HG03196 (cell line): ENCODE measurements around the gene C1QL4.

Experiments used
- ATAC-seq: cut with Tn5 transposase; IDR thresholded peaks from one replicate; pipeline ENCODE4 v1.9.1; 2021; ENCODE audit not compliant: unreplicated experiment

Gene C1QL4

DNA sequence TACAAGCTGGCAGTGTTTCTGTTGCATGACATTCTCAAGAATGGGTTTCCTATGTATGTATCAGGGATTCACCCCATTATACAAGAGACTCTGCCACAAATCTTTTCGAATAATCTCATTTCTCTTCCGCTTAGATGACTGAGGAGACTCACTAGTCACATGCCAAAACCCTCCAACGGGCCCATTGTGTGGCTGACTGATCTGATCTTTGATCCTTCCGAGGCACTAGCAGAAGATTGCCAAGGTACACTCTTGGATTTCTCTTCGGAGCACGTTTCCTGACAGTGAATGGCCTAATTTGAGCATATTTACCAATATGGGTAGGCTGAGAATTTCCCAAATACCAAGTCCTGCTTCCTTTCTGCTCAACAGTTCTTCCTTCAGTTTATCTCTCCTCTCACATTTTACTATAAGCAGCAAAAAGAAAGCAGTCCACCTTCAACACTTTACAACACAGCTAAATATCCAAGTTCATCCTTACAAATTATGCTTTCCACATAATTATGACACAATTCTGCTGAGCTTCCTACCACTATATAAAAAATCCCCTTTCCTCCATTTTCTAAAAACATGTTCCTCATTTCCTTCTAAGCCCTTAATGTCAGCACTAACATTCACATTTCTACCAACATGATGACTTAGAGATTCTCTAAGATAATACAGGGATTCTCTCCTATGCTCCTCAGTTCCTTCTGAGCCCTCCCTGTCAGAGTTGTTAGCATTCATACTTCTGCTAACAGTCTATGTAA is 31.1 kb downstream of the C1QL4 start:
- ATAC-seq = no peak

DNA sequence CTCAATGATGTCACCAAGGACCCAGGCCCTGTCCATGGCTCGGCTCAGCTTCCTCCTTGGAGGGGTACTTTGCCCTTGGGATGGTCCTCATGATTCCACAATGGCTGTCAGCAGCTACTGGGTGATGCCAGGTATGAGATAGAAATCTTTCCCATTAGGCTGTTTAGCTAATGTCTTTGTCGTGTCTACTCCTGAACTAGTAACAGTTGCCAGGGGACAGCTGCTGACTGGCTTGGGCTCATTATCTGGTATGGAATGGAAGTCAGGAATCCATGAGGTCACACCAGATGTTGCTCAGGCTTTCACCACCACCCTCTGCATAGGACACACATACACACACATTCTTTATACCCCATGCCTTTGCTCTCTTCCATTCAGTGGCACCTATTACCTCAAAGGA is 32.8 kb downstream of the C1QL4 start:
- no peak for ATAC-seq

DNA sequence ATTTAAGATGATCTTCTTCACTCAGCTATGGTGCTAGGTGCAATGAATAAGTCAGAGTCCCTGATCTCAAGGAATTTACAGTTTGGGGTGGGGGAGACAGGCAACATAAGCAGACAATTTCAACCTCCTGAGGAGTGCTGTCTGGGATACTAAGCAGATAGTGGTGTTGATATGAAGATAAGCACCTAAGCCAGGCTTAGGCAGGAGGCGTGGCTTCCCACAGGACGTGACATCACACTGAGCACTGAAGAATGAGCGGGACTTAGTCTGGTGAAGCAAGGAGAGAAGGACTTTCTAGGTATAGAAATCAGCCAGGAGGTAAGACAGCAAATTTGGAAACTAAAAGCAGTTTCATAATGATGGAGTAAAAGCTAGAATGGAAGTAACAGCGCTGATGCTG is 35.2 kb downstream of the C1QL4 start:
- no peak for ATAC-seq

DNA sequence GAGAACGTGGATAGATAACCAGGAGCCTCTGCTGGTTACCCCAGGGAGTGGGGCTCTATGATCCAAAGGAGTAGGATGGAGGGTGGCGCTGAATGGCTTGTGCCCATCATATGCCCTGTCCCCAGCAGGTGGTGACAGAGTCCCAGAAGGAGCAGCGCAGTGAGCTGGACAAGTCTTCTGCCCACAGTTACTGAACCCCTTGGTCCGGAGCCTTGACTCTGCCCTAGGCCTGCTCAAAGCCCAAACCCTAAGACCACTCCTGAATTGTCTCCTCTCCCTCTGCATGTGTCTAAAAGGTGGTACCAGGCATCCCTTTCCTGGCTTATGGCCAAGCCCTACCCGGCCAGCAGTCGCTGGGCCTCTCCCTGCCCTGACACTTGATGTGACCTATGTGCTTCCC is 38.8 kb downstream of the C1QL4 start:
- ATAC-seq = no peak

DNA sequence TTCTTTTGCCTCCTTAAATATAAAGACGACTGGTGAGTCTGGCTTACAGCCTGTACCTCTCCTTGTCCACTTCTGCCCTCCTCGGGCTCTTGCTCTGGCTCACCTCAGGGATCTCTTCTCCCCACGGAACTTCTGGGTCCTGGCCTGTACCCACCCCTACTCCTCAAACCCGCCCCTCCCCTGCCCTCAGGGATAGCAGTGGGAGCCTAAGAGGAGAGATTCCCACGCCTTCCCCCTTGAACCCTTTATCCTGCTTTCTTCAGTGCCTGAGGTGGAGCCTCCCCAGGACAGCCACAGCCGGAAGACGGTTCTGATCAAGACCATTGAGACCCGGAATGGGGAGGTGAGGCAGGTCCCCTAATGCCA is 39.3 kb downstream of the C1QL4 start:
- no peak for ATAC-seq

DNA sequence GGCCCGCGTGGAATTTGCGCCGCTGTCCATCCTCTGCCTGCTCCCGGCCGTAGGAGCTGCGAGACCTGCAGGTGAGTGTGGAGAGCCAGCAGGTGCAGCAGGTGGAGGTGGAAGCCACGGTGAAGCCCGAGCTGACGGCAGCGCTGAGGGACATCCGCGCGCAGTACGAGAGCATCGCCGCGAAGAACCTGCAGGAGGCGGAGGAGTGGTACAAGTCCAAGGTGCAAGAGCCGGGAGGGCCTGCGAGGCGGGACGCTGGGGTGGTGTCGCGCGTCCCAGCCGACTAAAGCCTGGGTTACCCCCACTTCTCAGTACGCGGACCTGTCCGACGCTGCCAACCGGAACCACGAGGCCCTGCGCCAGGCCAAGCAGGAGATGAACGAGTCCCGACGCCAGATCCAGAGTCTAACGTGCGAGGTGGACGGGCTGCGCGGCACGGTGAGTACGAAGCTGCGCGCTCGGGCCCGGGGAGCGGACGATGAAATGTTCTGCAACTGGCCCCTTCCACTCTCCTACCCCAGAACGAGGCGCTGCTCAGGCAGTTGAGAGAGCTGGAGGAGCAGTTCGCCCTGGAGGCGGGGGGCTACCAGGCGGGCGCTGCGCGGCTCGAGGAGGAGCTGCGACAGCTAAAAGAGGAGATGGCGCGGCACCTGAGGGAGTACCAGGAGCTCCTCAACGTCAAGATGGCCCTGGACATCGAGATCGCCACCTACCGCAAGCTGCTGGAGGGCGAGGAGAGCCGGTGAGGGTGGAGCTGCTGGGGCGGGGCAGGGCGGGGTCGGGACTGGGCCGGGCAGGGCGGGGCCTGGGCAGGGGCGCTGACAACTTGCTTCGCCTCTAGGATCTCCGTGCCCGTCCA is 39.9 kb downstream of the C1QL4 start:
- no peak for ATAC-seq

DNA sequence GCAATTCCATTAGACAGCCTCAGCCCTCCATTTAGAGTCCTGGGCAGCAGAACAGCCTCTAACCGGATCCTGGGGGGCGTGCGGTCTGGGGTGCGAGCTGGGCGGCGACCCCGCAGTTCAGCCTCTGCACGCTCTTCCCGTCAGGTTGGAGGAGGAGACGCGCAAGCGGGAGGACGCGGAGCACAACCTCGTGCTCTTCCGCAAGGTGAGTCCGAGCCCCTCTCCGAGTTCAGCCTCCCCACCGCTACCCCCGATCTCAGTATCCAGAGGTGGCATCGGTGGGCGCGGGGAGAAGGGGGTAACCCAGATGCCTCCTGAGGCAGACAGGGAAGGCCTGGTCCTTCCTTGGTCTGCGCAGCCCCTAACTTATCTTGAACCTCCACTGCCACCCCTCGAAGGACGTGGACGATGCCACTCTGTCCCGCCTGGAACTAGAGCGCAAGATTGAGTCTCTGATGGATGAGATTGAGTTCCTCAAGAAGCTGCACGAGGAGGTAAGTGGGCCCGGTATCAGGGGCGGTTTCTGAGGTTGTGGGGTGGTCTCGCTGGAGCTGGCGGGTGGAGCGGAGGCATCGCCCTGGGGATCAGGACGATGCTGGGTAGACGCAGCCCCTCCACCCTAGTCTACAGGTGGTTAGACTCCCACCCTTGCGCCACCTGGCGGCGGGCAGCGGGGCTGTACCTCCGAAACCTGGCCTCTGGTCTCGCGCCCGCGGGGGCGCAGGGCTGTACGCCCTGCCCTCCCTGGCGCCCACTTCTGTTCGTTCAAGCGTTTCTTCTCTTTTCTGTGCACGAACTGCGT is 40.8 kb downstream of the C1QL4 start:
- ATAC-seq = no peak

DNA sequence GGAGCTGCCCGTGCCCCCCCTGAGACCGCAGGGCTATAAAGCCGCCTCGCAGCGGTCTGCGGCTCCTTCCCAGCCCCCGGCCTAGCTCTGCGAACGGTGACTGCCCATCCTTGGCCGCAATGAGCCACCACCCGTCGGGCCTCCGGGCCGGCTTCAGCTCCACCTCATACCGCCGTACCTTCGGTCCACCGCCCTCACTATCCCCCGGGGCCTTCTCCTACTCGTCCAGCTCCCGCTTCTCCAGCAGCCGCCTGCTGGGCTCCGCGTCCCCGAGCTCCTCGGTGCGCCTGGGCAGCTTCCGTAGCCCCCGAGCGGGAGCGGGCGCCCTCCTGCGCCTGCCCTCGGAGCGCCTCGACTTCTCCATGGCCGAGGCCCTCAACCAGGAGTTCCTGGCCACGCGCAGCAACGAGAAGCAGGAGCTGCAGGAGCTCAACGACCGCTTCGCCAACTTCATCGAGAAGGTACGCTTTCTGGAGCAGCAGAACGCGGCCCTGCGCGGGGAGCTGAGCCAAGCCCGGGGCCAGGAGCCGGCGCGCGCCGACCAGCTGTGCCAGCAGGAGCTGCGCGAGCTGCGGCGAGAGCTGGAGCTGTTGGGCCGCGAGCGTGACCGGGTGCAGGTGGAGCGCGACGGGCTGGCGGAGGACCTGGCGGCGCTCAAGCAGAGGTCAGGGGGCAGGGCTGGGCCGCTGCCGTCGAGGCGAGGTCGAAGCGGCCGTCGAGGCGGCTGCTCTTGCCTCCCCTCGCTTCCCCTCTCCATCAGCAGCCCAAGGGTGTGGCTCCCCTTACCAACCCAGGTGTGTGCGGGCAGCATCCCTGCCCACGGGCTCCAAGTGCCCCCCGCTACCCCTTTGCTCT is 41.7 kb downstream of the C1QL4 start, which contains the start of gene PRPH:
Gene PRPH (plus strand): TSS at position 66 of the 855 bp plus-strand sequence. CDS start 54 bp downstream, at position 120.
- ATAC-seq = no peak

DNA sequence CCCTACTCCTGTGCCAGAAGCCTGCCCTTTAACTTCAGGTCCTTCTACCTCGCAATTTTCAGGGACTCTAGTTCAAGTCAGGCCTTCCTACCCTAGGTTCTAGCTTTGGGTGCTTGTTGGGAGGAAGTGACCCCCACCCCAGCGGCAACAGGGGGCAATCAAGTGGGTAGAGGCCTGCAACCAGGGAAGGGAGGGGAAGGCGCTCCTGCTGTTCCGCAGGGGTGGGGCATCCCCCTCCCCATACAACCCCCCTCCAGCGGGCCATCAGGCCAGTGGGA is 42.2 kb downstream of the C1QL4 start:
- ATAC-seq = no peak

DNA sequence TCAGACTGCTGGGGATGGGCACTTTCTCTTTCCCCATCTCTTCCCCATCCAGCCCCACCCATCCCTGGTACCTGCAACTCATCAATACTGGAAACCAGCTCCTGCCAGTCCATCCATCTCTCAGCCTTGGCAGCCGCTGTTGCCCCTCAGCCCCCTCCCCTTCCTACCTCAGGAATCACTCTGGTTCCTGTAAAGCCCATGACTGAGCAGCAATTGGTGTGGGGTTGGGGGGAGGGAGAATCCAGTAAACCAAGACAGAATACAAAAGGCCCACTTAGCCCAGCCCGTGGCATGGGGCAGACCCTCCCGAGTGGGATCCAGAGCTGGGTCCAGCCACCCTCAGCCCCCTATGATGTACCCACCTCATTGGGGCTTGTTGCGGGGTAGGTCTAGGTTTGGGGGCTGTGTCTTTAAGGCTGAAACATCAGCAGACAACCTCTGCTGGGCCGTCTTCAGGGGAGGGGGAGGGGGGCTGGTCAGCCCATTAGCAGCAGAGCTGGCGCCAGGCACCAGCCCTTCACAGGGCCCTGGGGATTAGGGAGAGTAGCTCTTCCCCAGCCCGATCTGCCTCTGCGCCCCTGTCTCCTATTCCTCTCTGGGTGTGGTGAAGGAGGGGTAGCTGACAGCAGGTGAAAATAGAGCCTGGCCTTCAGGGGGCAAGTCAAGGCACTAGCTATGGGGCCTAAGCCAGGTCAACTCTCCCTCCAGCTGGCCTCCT is 42.7 kb downstream of the C1QL4 start:
- no peak for ATAC-seq

DNA sequence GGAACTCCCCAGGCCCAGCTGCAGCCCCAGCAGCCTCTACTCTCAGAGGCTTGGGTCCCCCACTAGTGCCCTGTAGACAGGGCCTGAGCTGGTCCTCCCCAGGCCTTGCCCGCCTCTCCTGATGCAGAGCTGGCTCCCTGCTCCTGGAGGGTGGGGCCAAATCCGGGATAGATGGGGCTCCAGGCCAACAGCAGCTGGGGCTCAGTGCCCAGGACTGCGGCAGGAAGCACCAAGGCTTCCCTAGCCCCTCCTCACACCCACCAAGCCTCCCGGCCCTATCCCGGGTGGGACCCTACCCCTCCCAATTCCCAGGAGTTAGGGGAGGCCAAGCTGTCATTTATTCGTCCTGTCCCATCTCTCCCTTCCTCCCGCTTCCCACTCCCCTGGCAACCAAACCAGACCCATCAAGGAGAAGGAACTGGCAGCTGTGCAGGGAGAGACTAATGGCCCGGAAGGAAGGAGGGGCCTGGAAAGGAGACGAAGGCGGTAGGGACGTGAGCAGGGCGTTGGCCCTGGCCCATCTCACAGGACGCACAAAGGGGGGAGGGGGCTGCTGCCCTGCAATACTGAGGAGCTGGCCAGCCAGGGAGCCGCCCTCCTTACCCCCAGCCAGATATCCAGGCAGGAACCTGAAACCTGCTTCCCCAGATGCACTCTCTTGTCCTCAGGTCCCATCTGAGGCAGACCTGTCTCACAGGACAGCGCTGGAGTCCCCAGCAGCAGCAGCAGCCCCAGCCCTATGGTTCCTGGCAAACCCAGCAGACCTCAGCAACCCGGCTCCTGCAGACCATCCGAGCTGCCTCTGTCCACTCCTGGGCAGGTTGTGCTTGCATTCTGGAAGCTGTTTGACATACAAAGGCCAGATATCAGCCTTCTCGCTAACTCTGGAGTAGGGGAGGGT is 43.7 kb downstream of the C1QL4 start:
- no peak for ATAC-seq

DNA sequence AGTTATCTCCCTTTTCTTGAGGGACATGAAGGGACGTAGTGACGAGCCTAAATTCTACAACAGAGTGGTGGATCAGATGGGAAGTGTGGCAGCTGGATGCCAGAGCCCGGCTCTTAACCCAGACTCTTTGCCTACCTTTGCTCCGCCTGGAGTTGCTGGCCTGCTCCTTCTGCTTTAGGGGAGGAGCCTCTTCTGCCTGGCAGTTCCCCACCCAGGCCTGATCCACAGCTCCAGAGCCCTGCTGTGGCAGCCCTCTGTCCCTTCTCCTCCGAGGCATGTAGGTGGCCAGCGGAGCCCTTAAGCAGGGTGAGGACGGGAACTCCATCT is 44.3 kb downstream of the C1QL4 start:
- no peak for ATAC-seq

DNA sequence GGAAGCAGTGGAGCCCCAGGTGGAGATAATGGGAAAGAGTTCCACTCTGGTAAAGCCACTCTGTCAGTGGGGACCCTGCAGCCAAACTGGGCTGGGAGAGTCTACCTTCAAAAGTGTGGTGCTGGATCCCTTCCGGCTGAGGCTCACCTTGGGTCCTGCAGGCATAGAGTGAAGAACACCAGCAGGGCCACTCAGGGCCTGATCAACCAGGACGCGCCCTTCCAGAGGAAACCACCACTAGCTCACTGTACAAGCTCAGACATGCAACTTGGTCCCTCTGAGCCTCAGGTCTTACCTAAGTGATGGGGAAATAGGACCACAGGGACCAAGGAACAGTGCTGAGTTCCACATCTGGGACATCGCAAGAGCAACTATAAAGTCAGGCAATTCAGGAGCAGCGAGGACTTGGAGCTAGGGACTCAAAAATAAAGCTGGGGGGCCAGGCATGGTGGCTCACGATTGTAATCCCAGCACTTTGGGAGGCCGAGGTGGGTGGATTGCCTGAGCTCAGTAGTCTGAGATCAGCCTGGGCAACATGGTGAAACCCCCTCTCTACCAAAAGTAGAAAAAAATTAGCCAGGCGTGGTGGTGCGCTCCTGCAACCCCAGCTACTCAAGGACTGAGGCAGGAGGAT is 47.9 kb downstream of the C1QL4 start:
- ATAC-seq = no peak

DNA sequence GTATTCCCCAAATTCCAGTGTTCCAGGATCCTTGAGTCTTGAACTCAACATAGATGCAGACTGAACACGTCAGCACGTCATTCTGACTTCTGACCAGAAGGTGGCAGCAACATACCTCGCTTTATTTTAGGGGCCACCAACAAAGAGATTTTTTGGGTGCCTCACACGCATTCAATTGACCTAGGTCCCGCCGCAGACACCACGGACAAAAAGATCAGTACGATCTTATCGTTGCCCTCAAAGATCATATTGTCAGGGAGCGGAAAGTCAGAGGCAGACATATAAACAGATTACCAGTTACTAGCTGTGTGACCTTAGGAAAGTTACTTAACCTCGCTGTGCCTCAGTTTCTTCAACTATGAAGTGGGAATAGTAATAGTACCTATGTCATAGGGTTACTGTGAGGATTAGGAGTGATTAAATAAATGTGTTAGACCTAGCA is 48.6 kb downstream of the C1QL4 start:
- no peak for ATAC-seq

DNA sequence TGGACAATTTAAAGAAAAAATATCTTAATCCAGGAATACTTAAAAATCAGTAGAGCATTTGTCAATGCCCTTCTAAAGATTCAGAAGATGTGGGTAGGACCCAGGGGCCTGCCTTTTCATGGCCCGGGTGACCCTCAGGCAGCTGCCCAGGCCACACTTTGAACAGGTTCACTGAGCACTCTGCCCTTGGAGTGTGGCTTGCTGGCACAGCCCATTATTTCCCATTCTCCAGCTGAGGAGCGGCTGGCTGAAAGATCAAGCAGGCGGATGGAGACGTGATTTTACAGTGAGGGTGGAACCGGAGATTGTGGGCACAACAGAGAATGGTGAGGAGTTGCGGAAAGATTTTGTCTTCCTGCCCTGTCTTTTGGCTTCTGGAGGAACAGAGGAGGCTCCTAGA is 49.1 kb downstream of the C1QL4 start:
- ATAC-seq = no peak

DNA sequence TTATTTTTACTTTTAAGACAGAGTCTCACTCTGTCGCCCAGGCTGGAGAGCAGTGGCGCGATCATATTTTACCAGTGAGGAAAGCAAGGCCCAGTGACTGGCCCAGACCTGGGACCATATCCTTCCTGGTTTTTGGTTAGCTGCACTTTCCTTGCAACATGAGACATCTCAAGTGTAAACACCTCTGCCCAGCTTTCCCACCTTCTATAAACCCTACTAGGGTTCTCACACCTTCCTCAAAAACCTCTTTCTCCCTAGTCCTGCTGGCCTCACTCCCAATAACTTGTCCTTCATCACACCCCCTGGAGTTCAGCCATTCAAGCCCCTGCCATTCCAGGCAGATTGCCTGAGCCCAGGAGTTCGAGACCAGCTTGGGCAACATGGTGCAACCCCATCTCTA is 52.3 kb downstream of the C1QL4 start:
- ATAC-seq = no peak

DNA sequence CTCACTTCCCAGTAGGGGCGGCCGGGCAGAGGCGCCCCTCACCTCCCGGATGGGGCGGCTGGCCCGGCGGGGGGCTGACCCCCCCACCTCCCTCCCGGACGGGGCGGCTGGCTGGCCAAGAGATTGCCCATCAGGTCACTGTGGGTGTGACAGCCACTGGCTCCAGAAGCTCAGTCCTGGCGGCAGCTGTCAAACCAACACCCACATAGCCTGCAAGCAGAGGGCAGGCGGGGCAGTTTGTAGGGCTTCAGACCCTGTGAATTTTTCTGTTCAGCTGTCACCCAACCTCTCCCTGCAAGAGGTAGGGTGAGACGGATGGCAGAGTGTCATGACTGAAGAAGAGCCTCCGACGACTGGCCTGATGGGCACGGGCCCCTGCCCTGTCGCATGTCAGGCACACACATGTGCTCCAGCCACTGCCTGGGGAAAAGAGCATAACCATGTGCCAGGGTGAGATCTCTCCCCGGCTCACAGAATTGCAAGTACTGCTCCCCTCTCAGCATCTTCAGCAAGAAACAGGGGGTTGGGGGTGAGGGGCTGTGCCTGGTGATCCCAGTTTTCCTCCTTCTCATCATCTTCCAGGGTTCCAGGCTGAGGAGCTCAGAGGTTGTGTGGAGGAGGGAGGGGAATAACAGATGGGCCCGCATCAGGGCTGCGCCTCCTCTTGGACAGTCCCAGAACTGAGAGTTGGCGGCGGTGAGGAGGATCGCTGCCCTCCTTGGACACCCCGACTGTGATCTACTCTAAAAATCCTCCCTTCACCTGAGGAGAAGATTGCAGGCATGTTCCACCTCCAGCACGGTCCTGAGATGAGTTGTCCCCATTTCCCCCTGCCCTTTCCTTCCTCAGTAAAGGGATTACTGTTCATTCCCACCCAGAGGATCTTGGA is 53.2 kb downstream of the C1QL4 start:
- no peak for ATAC-seq
